Nucleus accumbens (tissue), 56 donors: ENCODE measurements around the gene DPM1.
"Not testable (repeated sequence)": the region's sequence is repeated elsewhere in the genome, so short reads cannot be mapped to it uniquely, and the experiment has no call there.

ENCODE experiments used
- DNase-seq, 56 donors: peaks; one replicate each; lab custom pipeline; 2025; lab: John Stamatoyannopoulos, UW

DPM1 gene

GRCh38 chr20:50980851-50981713 lies 22.8 kb upstream of the DPM1 start:
- peak in 30 of 56 donors; percentile 1 to 64 (median 14) for DNase-seq

- DNase-seq, result no peak
Measured at GRCh38 chr20:50980071-50980681, 21.8 kb upstream of the DPM1 start.

- DNase-seq, result not testable (repeated sequence)
Measured at GRCh38 chr20:50978533-50978932, 20.2 kb upstream of the DPM1 start.

- DNase-seq, result no peak
Measured at GRCh38 chr20:50977066-50978021, 19.0 kb upstream of the DPM1 start.

- no peak for DNase-seq
Measured at GRCh38 chr20:50975701-50976330, 17.5 kb upstream of the DPM1 start.

- no peak for DNase-seq
Measured at GRCh38 chr20:50969912-50970311, 11.6 kb upstream of the DPM1 start.

- no peak for DNase-seq
Measured at GRCh38 chr20:50969435-50969834, 11.1 kb upstream of the DPM1 start.

- peak in 1 of 56 donors; percentile 3 for DNase-seq
Measured at GRCh38 chr20:50968289-50968688, 10.0 kb upstream of the DPM1 start.

- no peak for DNase-seq
Measured at GRCh38 chr20:50967586-50967985, 9.3 kb upstream of the DPM1 start.

- no peak for DNase-seq
Measured at GRCh38 chr20:50959543-50960126, 1.3 kb upstream of the DPM1 start.

GRCh38 chr20:50958615-50959542 lies 547 bp upstream of the DPM1 start, which contains the start of gene MOCS3:
TSS of gene MOCS3 (plus strand) at chr20:50958818. CDS start at chr20:50958843, 25 bp downstream.
- peak in 54 of 56 donors; percentile 35 to 95 (median 86) for DNase-seq

GRCh38 chr20:50957276-50957675 lies 1.1 kb downstream of the DPM1 start:
- no peak for DNase-seq

GRCh38 chr20:50953821-50954220 lies 4.5 kb downstream of the DPM1 start:
- DNase-seq, result no peak

GRCh38 chr20:50953196-50953595 lies 5.1 kb downstream of the DPM1 start:
- no peak for DNase-seq

- no peak for DNase-seq
Measured at GRCh38 chr20:50948132-50948785, 10.1 kb downstream of the DPM1 start.

GRCh38 chr20:50943069-50943468 lies 15.3 kb downstream of the DPM1 start:
- DNase-seq, result no peak

- DNase-seq, result no peak
Measured at GRCh38 chr20:50933589-50933988, 24.7 kb downstream of the DPM1 start.

- DNase-seq, result no peak
Measured at GRCh38 chr20:50932691-50933280, 25.5 kb downstream of the DPM1 start.
